Measurements from ENCODE around the gene ASAP3.

DNA sequence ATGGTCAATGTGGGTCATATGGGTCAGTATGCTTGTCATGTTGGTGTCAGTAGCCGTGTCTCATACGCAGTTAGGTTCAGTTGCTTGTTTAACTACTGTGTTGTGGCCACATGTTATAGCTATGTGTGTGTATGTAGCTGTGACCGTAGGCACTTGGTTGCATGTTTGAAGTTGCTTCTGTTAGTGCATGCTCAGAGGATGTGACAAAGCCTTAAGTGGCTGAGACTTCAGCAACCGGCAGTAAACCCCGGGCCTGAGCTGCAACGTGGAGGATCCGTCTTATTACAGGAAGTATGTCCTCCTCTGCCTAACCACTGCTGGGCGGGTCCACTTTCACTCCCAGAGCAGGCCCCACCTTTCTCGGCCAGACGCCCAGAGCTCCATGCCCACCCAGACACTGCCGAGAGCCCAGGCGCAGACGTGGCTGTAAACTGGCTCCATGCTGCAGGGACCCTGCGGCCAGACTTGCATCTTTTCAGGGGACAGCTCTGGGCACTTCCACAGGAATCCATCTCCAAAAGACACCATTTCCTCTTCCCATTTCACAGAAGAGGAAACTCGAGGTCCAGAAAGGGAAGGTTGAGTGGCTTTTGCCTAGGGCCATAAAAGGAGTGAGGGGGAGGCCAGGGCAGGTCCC lies 61.6 kb downstream of the ASAP3 start:
- no peak for TF ChIP-seq POLR2A (IDR thresholded peaks at IDR 0.05; ENCODE audit: low read length)
- no peak for TF ChIP-seq MAZ (IDR thresholded peaks at IDR 0.05; ENCODE audit: borderline replicate concordance, low read depth, low read length)
- TF ChIP-seq, protein P1, sequence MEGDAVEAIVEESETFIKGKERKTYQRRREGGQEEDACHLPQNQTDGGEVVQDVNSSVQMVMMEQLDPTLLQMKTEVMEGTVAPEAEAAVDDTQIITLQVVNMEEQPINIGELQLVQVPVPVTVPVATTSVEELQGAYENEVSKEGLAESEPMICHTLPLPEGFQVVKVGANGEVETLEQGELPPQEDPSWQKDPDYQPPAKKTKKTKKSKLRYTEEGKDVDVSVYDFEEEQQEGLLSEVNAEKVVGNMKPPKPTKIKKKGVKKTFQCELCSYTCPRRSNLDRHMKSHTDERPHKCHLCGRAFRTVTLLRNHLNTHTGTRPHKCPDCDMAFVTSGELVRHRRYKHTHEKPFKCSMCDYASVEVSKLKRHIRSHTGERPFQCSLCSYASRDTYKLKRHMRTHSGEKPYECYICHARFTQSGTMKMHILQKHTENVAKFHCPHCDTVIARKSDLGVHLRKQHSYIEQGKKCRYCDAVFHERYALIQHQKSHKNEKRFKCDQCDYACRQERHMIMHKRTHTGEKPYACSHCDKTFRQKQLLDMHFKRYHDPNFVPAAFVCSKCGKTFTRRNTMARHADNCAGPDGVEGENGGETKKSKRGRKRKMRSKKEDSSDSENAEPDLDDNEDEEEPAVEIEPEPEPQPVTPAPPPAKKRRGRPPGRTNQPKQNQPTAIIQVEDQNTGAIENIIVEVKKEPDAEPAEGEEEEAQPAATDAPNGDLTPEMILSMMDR (IDR thresholded peaks at IDR 0.05), result no peak
- no peak for TF ChIP-seq PHF8 (IDR thresholded peaks at IDR 0.05; ENCODE audit: borderline replicate concordance, low read depth)
- no peak for TF ChIP-seq EP300 (IDR thresholded peaks at IDR 0.05)

All from A549 (cell line).